Activated CD8-positive, alpha-beta memory T cell treated with anti-CD3 and anti-CD28 coated beads for 48 hours (primary cell): ENCODE results near the gene GMNC.

Source experiments
- DNase-seq, 3 experiments: peaks; one replicate each; pipeline ENCODE4 v3.0.0-alpha.2; 2020; ENCODE audit warnings: low read depth in 2 of 3, low spot score in 2 of 3

GMNC gene

GRCh38 chr3:190849607-190850006 lies 12.9 kb downstream of the GMNC start:
- no peak for DNase-seq

GRCh38 chr3:190848870-190849269 lies 13.6 kb downstream of the GMNC start:
- DNase-seq: no peak

DNA sequence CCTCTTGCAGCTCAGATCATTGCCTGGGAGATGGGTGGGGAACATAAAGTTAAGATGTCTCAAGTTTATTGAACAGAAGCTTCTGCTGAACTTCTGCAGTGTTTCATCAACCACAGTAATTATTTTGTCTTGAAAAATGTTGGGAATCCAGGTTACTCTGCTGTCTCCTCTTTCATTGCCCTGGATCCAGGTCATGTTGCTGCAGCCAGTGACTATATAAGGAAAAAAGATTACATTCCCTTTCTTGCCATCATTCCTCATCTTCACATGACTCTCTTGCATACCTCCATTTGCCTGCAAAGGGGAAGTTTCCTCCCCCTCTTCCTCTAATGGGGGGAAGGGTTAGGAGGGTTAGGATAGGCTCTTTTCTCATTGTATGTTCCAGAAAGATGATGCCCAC lies 15.1 kb downstream of the GMNC start:
- DNase-seq: no peak

GRCh38 chr3:190840146-190840545 lies 22.3 kb downstream of the GMNC start:
- no peak for DNase-seq

- no peak for DNase-seq
Observed at GRCh38 chr3:190831225-190831624, 31.3 kb downstream of the GMNC start.

DNA sequence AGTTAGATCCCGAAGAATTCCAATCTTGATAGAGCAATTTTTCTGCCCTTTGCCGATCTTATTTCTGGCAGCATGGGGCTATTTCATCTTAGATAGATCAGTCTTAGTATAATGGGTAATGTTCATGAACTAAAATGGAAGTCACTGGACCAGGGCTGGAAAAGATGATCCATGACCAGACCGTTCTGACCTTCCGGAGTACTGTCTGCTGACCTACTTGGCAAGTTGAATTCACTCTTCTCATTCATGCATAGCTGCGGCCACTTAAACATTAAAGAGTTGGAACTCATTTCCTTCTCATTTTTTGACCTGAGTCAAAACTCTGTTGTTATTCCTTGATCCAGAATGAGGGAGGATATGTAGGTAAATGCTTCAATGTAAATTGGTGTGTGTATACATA lies 32.5 kb downstream of the GMNC start:
- no peak for DNase-seq

GRCh38 chr3:190826018-190826417 lies 36.5 kb downstream of the GMNC start:
- DNase-seq: no peak

DNA sequence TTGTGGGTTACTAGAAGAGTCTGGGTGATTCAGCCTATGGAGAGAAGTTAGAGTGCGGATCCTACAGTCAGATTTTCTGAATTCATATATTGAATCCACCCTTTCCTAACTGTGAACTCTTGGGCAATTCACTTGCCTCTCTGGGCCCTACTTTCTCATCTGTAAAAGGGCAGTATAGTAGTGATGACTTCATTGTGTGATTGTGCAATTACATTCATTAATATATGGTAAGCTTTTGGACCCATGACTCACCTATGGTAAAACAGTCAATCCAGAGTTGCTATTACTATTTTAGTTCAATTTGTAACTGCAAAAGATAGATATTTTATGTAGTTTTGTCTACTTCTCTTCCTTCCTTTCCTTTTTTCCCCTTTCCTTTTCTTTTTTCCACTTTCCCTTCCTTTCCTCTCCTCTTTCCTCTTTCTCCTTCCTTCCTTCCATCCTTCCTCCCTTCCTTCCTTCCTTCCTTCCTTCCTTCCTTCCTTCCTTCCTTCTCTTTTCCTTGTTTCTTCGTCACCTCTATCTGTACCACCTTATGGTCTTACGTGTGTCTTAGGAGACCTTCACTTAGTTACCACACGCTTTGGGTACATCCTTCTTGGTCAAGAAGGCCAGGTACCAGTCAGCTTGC lies 37.0 kb downstream of the GMNC start:
- no peak for DNase-seq

- DNase-seq: no peak
Observed at GRCh38 chr3:190811775-190812480, 50.6 kb downstream of the GMNC start.

DNA sequence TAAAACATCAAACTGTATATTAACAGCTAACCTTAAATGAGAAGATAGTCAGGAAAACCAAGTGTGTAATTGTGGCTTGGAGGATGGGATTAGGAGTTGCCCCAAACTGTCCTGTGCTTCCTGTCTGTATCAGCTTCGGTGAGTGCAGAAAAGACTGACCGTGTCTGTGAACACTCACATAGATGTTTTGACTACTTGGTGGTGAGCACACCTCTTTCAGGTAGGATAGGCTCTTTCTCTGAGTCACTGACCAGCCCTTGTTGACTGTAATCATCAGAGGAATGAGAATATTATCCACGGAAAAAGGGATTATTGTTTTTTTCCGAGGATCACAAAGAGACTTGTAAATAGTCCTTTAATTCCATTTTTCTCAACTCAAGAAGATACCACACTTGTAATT lies 51.5 kb downstream of the GMNC start:
- no peak for DNase-seq

GRCh38 chr3:190809351-190809750 lies 53.1 kb downstream of the GMNC start:
- no peak for DNase-seq

GRCh38 chr3:190807719-190808375 lies 54.6 kb downstream of the GMNC start:
- no peak for DNase-seq
